GM21390 (cell line): Measurements from ENCODE around the gene NSD1.

Source experiments
- ATAC-seq: cut with Tn5 transposase; IDR thresholded peaks from one replicate; pipeline ENCODE4 v1.9.1; 2021; ENCODE audit not compliant: unreplicated experiment

NSD1 gene

GRCh38 chr5:177163500-177163899, 29.9 kb downstream of the NSD1 start:
- ATAC-seq: no peak

- no peak for ATAC-seq
These were observed 35.7 kb downstream of the NSD1 start for GRCh38 chr5:177169271-177169670.

DNA sequence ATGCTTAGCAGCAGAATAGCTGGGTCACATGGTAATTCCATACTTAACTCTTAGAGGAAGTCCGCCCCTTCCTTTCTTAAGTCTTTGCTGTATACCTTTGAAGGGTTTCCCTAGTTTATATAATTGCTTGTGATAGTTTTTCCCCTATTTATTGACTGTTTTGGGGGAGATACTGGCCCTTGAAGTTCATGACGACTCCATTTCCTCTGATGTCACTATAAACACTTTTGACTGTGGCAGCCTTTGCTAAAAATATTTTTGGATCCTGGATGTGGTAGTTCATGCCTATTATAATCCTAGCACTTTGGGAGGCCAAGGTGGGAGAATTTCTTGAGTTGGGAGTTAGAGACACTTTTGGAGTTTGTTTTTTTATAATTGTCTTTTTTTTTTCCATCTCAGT, 38.4 kb downstream of the NSD1 start:
- no peak for ATAC-seq

- ATAC-seq: no peak
These were observed 41.8 kb downstream of the NSD1 start for GRCh38 chr5:177175336-177175735.

DNA sequence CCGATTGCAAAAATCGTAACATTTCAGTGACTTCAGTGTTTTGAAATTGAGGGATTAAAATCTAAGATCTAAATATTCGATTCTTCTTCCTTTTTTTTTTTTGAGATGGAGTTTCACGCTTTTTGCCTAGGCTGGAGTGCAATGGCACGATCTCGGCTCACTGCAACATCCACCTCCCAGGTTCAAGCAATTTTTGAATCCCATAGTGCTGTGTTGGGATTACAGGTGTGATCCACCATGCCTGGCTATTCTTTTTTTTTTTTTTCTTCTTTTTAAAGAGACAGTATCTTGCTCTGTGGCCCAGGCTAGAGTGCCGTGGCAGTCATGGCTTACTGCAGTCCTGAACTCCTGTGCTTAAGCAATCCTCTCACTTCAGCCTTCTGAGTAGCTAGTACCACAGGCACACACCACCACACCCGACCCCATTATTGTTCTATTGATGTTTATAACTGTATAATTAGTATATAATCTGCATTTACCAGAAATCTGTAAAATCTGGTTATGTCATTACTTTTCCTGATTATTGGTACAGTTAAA, 42.7 kb downstream of the NSD1 start:
- no peak for ATAC-seq

- ATAC-seq: peak; percentile 61
These were observed 44.4 kb downstream of the NSD1 start for GRCh38 chr5:177177847-177178437.

GRCh38 chr5:177178733-177179304, 45.2 kb downstream of the NSD1 start:
- no peak for ATAC-seq

DNA sequence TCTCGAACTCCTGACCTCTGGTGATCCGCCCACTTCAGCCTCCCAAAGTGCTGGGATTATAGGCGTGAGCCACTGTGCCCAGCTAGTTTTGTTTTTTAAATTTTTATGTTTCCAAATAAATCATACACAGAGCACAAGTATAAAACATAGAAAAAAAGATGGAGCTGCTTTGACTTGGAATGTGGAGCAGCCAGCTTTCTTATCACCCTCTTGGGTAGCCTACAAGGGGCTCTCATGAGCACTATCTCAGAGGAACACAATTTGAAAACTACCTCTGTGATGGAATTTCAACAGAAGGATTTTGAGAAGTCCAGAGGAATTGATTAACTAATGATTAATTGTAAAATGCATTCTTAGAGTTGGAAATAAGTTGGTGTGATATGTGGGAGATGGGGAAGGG, 45.9 kb downstream of the NSD1 start:
- no peak for ATAC-seq

GRCh38 chr5:177183142-177183541, 49.6 kb downstream of the NSD1 start:
- no peak for ATAC-seq

- no peak for ATAC-seq
These were observed 50.3 kb downstream of the NSD1 start for GRCh38 chr5:177183766-177184360.

DNA sequence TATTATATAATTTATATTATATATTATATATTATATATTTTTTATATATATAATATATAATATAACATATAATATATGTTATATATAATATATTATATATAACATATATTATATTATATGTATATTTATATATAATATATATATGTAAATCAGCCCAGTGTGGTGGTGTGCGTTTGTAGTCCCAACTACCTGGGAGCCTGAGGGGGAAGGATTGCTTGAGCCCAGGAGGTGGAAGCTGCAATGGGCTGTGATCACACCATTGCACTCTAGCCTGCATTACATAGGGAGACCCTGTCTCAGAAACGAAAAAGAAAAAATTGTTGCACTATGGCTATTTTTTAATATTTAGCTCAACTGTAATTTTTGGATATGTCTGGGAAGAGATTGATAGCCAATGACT, 52.4 kb downstream of the NSD1 start:
- ATAC-seq: no peak

DNA sequence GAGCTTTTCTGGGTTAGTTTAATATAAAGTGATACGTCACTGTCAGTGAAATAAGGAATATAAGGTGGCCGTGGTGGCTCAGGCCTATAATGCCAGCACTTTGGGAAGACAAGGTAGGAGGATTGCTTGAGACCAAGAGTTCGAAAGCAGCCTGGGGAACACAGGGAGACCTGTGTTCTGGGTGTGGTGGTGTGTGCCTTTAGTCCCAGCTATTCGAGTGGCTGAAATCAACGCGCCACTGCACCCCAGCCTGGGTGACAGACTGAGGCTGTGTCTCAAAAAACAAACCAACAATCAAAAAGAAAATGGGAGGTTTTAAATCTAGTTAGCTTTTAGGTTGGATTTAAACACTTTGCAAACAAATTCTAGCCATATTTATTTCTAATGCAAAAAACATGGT, 53.1 kb downstream of the NSD1 start:
- ATAC-seq: no peak

DNA sequence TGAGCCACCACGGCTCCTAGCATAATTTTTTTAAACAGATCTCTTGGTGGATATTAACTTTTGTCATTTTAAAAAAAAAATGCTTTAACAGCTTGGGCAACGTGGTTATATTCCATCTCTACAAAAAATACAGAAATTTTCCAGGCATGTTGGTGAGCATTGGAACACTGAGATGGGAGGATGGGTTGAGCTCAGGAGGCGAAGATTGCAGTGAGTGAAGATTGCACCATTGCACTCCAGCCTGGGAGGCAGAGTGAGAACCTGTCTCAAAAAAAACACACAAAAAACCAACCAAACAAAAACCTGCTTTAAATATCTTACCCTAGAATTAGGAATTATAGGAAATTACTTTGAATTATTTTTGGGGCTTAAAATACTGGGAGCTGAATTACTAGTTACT, 55.2 kb downstream of the NSD1 start:
- ATAC-seq: no peak

DNA sequence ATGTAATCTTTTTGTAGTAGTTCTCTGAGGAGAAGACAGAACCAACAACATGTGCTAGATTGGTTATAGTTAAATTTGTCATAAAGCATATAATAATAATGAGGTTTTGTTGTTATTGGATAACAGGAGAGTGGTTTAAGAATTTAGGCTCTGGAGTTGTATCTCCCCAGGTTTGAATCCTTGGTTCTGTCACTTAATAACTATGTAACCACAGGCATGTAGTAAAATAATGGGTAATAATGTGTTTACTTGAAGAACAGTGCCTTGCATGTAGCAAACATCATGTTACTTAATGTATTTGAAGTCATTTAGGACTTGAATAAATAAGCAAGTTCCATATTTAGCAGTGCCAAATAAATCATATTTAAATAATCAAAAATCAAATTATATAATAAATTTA, 55.8 kb downstream of the NSD1 start:
- ATAC-seq: no peak

- ATAC-seq: no peak
These were observed 56.4 kb downstream of the NSD1 start for GRCh38 chr5:177189965-177190364.

DNA sequence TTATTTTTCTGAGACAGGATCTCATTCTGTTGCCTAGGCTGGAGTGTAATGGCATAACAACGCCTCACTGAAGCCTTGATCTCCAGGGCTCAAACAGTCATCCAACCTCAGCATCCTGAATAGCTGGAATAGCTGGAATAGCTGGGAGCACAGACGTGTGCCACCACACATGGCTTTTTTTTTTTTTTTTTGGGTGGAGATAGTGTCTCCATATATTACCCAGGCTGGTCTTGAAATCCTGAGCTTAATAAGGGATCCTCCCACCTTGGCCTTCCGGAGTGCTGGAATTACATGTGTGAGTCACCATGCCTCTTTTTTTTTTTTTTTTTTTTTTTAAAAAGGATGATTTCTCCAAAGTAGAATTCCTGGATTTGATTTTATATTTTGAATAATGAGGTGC, 60.7 kb downstream of the NSD1 start:
- no peak for ATAC-seq

DNA sequence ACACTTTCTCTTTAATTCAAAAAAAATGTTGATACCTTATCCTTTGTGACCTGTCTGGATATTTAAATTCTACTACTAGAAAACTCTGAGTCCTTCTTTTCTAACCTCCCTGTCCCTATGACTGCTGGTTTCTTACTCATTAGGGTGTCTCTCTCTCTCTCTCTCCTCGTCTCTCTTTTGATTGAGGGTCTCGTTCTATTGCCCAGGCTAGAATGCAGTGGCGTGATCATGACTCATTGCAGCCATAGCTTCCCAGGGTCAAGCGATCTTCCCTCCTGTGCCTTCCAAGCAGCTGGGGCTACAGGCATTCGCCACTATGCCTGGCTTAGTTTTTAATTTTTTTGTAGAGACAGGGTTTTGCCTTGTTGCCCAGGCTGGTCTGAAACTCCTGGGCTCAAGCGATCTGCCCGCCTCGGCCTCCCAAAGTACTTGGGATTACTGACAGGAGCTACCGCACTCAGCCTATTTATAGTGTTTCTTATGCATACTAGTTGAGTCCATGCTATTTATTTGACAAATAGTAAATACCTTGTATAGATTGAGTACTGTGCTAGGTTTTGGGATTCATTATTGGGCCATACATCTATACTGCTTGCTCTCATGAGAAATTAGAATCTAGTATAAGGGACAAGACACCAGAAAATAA, 61.9 kb downstream of the NSD1 start:
- no peak for ATAC-seq

DNA sequence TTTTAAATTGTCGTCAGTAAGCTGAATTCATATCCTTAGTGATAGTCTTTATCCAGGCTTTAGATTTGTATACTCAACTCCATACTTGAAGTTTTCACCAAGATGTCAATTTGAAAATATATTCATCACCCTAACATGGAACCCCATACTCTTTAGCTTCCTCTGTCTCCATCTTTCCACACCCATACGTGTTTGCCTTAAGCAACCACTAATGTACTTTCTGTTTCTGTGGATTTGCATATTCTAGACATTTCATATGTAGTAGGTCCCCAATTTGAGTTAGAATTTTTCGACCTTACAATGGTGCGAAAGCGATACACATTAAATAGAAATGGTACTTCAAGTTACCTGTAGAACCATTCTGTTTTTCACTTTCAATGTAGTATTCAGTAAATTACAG, 65.2 kb downstream of the NSD1 start:
- ATAC-seq: no peak

DNA sequence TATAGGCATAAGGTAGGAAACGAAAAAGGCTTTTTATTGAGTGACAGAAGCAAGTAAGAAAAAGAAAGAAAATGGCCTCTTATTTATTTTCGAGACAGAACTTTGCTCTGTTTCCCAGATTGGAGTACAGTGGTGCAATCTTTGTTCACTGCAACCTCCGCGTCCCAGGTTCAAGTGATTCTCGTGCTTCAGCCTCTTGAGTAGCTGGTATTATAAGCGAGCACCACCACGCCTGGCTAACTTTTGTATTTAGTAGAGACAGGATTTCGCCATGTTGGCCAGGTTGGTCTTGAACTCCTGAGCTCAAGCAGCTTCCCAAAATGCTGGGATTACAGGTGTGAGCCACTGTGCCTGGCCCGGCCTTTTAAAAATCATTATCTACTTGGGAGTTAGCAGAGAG, 70.7 kb downstream of the NSD1 start:
- no peak for ATAC-seq

GRCh38 chr5:177209610-177210009, 76.0 kb downstream of the NSD1 start:
- ATAC-seq: no peak

DNA sequence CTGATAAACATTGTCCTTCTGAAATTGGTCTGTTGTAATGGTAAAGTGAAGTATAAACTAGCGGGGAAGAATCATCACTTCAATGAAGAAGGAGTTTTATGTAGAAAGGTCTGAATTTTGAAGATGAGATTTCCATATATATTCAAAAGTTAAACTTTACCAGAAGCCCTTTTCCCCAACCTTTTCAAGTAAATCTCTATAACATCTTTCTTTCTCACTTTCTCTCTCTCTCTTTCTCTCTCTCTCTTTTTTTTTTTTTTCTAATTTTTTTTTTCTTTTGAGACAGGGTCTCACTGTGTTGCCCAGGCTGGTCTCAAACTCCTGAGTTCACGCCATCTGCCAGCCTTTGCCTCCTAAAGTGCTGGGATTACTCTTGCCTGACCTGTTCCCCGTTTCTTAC, 78.7 kb downstream of the NSD1 start:
- no peak for ATAC-seq

GRCh38 chr5:177220576-177220975, 87.0 kb downstream of the NSD1 start:
- ATAC-seq: no peak
